ENCODE results near the gene CPED1.

CPED1 gene

GRCh38 chr7:121019018-121019417 is 30.5 kb downstream of the CPED1 start:
- no peak overlapping the region for H3K4me3 ChIP-seq (replicated peaks; ENCODE audit: low read depth, low read length)
- DNase-seq (ENCODE audit: low read depth) = peak; percentile 83
- TF ChIP-seq, protein P1, sequence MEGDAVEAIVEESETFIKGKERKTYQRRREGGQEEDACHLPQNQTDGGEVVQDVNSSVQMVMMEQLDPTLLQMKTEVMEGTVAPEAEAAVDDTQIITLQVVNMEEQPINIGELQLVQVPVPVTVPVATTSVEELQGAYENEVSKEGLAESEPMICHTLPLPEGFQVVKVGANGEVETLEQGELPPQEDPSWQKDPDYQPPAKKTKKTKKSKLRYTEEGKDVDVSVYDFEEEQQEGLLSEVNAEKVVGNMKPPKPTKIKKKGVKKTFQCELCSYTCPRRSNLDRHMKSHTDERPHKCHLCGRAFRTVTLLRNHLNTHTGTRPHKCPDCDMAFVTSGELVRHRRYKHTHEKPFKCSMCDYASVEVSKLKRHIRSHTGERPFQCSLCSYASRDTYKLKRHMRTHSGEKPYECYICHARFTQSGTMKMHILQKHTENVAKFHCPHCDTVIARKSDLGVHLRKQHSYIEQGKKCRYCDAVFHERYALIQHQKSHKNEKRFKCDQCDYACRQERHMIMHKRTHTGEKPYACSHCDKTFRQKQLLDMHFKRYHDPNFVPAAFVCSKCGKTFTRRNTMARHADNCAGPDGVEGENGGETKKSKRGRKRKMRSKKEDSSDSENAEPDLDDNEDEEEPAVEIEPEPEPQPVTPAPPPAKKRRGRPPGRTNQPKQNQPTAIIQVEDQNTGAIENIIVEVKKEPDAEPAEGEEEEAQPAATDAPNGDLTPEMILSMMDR (IDR thresholded peaks at IDR 0.05; ENCODE audit: low read length, missing control alignments) = no peak

DNA sequence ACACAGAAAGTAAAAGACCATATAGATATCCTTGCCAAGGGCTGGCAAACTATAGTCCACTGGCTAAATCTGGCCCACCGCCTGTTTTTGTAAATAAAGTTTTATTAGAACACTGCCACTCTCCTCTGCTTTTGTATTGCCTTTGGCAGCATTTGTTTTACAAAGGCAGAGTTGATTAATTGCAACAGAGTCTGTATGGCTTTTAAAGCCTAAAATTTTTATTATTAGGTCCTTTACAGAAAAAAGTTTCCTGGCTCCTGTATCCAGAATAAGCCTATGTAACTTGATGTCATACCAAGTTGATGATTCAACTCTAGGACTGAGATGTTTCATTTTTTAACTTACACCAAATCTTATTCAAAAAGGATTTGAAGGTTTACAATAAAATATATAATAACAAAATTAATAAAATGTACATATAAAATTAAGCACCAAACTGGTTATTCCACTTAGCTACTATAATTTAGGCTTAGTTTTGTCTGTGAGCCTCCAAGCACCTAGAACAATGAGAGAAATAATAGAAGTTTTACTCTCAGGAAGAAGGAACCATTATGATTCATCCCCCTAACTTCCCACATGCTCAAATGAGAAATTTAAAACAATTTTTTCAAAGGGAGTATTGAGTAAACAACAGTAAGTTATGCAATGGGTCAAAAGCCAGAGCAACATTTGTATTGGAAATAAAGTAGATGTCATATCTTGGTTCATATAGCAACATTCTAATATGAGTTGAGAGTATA is 31.9 kb downstream of the CPED1 start:
- TF ChIP-seq, protein P1 (IDR thresholded peaks at IDR 0.05; ENCODE audit: low read length, missing control alignments) = no peak
- H3K4me3 ChIP-seq (replicated peaks; ENCODE audit: low read depth, low read length) = no peak overlapping the region
- peak; percentile 89 for DNase-seq (ENCODE audit: low read depth)

DNA sequence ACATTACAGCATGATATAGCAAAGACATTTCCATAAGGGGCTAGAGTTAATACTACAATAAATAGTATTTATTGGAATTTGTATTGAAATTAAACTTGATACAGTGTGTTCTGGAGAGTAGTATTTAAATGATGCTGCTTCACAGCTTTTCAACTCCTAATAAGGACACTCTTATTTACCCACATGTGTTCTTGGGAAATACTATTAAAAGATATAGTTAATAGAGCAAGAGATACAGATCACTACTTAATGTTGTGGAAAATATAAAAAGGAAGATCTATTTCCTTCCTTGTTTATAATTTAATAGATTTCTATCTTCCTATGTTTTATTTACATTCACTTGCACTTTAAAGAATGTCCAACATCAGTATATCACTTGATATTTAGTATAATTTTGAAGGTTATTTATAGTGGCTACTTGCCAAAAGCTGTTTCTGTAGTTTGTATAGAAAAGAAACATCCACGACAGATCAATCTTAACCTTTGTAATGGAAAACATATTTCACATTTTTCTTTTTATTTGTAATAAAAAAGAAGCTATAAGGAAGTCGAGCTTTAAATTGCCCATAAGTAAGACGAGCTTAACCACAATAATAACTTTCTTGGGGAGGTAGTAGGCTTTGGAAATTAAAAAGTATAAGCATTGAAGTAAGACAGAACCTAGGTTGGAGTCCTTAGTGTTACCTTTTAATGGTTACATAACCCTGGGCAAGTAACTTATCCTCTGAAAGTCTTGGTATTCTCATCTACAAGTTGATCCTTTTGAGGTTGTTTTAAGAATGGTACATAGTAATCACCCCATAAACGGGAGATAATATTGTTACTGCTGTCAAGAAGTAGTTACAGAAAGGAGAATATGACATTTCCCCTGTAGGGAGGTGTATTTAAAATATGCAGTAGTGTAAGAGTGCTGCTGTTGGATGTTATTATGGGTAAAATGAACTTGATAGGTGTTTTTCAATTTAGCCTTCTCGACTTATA is 32.8 kb downstream of the CPED1 start:
- DNase-seq (ENCODE audit: low read depth) = no peak
- no peak overlapping the region for H3K4me3 ChIP-seq (replicated peaks; ENCODE audit: low read depth, low read length)
- TF ChIP-seq, protein P1 (IDR thresholded peaks at IDR 0.05; ENCODE audit: low read length, missing control alignments) = no peak

- H3K4me3 ChIP-seq (replicated peaks; ENCODE audit: low read depth, low read length) = no peak overlapping the region
- DNase-seq (ENCODE audit: low read depth) = no peak
- TF ChIP-seq, protein P1 (IDR thresholded peaks at IDR 0.05; ENCODE audit: low read length, missing control alignments) = no peak
These were observed 34.7 kb downstream of the CPED1 start for GRCh38 chr7:121023194-121023593.

DNA sequence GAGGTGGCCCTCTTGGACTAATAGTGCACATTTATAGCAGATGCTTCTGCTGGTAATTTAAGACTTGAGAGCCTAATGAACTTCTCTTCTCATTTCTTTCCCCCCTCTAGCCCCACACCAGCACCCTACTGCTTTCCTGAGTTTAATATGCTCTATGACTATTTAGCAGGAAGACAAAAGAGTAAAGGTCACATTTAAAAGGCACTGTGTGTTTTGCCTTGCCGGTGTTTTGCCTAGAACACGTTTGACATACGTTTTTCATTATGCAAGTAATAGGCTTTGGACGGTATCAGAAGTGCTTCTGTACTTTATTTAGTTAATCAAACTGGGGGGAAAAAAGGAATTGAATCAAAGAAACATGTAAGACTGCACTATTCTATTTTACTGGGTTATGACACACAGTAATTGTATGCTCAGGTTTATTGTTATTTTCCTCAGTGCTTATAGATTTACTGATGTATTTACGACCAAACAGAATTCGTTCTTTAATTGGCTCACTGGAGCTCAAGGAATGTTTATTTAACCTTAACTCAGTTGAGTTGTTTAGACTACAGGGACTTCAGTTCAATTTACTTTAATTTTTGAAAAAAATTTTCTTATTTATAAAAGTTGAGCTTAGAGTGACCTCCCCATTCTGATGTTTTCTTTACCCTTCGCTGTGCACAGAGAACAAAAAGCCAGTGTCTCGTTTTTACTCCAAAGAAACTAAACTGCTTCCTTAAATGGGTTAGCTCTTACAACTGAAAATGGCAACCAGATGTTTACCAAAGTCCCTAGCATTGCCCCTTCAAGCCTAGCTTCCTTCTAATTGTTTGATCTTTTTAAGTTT is 35.4 kb downstream of the CPED1 start:
- no peak overlapping the region for H3K4me3 ChIP-seq (replicated peaks; ENCODE audit: low read depth, low read length)
- TF ChIP-seq, protein P1 (IDR thresholded peaks at IDR 0.05; ENCODE audit: low read length, missing control alignments) = no peak
- DNase-seq (ENCODE audit: low read depth) = no peak

DNA sequence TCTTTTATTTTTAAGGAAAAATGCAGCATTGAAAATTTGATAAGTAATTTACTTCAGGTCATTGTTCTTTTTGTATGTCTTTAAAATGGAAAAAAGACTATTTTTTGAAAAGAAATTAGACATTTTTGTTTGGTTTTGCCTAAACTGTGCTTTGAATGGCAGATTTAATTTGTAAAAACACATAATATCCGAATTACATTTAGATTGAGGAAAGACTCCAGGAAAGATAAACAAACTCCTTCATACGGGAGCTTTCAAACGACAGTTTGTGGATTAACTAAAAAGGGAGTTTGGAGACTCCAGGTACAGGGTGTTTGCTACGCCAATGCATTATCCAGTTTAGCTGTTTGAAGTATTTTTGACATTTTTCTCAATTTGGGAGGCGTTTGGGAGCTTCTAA is 36.1 kb downstream of the CPED1 start:
- TF ChIP-seq, protein P1 (IDR thresholded peaks at IDR 0.05; ENCODE audit: low read length, missing control alignments) = no peak
- H3K4me3 ChIP-seq (replicated peaks; ENCODE audit: low read depth, low read length) = no peak overlapping the region
- no peak for DNase-seq (ENCODE audit: low read depth)

All from fibroblast of pulmonary artery (primary cell).